HepG2 (cell line): ENCODE measurements around the gene SPHK2. TPM values are rescaled to one million over a fixed set of nuclear protein-coding genes. Genes with fewer than 3 reads are reported as not detected.

Source experiments
- ATAC-seq: fragments of 200-7000 bp; cut with Tn5 transposase; 3 replicates; pipeline ENCODE4 v1.9.1; 2020; ENCODE audit warnings: mild to moderate bottlenecking, moderate library complexity
- BruUV-seq: library from RNA; stranded (reverse); fragments of 400-500 nt; replicated peaks from 2 replicates; lab custom pipeline; 2021; lab: Mats Ljungman, UMichigan
- CTCF ChIA-PET: fragments of 300-600 bp; formaldehyde crosslinking; extraction: SDS; loops from one replicate; lab custom pipeline; 2021; ENCODE audit warnings: low total read pairs, inconsistent platforms, low intra/inter-chr PET ratio; lab: Yijun Ruan, JAX
- POLR2A ChIA-PET: fragments of 350-600 bp; sonication (Branson Sonifier 250); formaldehyde crosslinking; loops from one replicate; lab custom pipeline; 2020; ENCODE audit warnings: antibody characterized with exemption, inconsistent platforms; lab: Yijun Ruan, JAX
- DNase-seq: peaks from one replicate; pipeline ENCODE4 v3.0.0-alpha.2; 2015; ENCODE audit warnings: low spot score
- FAIRE-seq: peaks from 3 replicates; lab custom pipeline; 2011; peaks lifted over from hg19 to GRCh38; lab: Jason Lieb, UNC
- H2AFZ ChIP-seq: one replicate; pipeline ENCODE4 v1.6.1; 2011; ENCODE audit warnings: low read length, inconsistent platforms
- H3K27ac ChIP-seq: fragments of 300-600 bp; 3 replicates; pipeline ENCODE4 v1.8.0; 2011; ENCODE audit warnings: mixed run types, mild to moderate bottlenecking, mixed read lengths, low read length, inconsistent platforms; ENCODE audit not compliant: insufficient read depth; ENCODE audit errors: extremely low read length
- H3K27me3 ChIP-seq, 2 experiments: fragments of 200-600 bp in 1 of 2; 2 replicates in 1 of 2; 3 replicates in 1 of 2; pipeline versions ENCODE4 v1.6.0 to v1.8.0; 2011; ENCODE audit warnings: low read length in 2 of 2, mild to moderate bottlenecking in 2 of 2, moderate library complexity in 2 of 2, inconsistent platforms in 1 of 2; ENCODE audit not compliant: insufficient read depth in 2 of 2, control insufficient read depth in 1 of 2
- H3K36me3 ChIP-seq, 2 experiments: fragments of 200-600 bp in 1 of 2; replicated peaks in 1 of 2; 2 replicates in 1 of 2; 3 replicates in 1 of 2; pipeline versions ENCODE4 v1.5.1 to v1.8.0; 2011; ENCODE audit warnings: low read length in 2 of 2, inconsistent platforms in 1 of 2; ENCODE audit not compliant: insufficient read depth in 2 of 2, control insufficient read depth in 1 of 2
- H3K4me1 ChIP-seq: 2 replicates; pipeline ENCODE4 v1.5.1; 2012; ENCODE audit warnings: low read length, inconsistent platforms; ENCODE audit not compliant: insufficient read depth
- H3K4me2 ChIP-seq: 2 replicates; pipeline ENCODE4 v1.6.0; 2011; ENCODE audit warnings: low read depth, low read length, inconsistent platforms
- H3K4me3 ChIP-seq, 3 experiments: fragments of 200-600 bp in 1 of 3; sonication (generic), shearing (Covaris generic) in 1 of 3; replicated peaks in 1 of 3; 2 replicates each; pipeline ENCODE4 v1.5.1; 2011 to 2016; ENCODE audit warnings: low read length in 3 of 3, inconsistent platforms in 2 of 3, low read depth in 2 of 3, mild to moderate bottlenecking in 2 of 3, control low read depth in 1 of 3, mixed read lengths in 1 of 3; ENCODE audit not compliant: insufficient read depth in 1 of 3
- H3K79me2 ChIP-seq: one replicate; pipeline ENCODE4 v1.6.1; 2011; ENCODE audit warnings: low read length, inconsistent platforms; ENCODE audit not compliant: insufficient read depth
- H3K9ac ChIP-seq: 2 replicates; pipeline ENCODE4 v1.6.0; 2011; ENCODE audit warnings: mild to moderate bottlenecking, low read depth, low read length, inconsistent platforms; ENCODE audit not compliant: insufficient read depth
- H3K9me3 ChIP-seq: 2 replicates; pipeline ENCODE4 v1.5.1; 2012; ENCODE audit warnings: mild to moderate bottlenecking, low read length
- H4K20me1 ChIP-seq: 2 replicates; pipeline ENCODE4 v1.6.0; 2011; ENCODE audit warnings: inconsistent platforms, mild to moderate bottlenecking, low read length, moderate library complexity; ENCODE audit not compliant: insufficient read depth
- CREM ChIP-seq, 2 experiments: sonication (generic) in 1 of 2; formaldehyde crosslinking in 1 of 2; IDR thresholded peaks; 2 replicates each; pipeline versions ENCODE4 v1.4.0 to v1.6.1; 2016 to 2020; ENCODE audit warnings: antibody characterized with exemption in 1 of 2, mild to moderate bottlenecking in 1 of 2, missing genetic modification reagents in 1 of 2
- CSRNP1 ChIP-seq: sonication (generic); formaldehyde crosslinking; IDR thresholded peaks from 2 replicates; pipeline ENCODE4 v1.8.1; 2023; ENCODE audit warnings: mild to moderate bottlenecking, missing genetic modification reagents
- EHMT2 ChIP-seq: fragments of 200-600 bp; sonication (generic); IDR thresholded peaks from 2 replicates; pipeline ENCODE4 v1.7.0; 2017; ENCODE audit warnings: antibody characterized with exemption, low read depth, low read length, borderline replicate concordance
- GMEB1 ChIP-seq: sonication (generic); formaldehyde crosslinking; IDR thresholded peaks from 2 replicates; pipeline ENCODE4 v1.5.1; 2020; ENCODE audit warnings: missing genetic modification reagents, mild to moderate bottlenecking, borderline replicate concordance
- HHEX ChIP-seq: IDR thresholded peaks from 2 replicates; pipeline ENCODE4 v1.6.1; 2016; ENCODE audit warnings: control low read depth
- HIVEP1 ChIP-seq: sonication (generic); formaldehyde crosslinking; IDR thresholded peaks from 2 replicates; pipeline ENCODE4 v1.4.0; 2020; ENCODE audit warnings: mild to moderate bottlenecking, missing genetic modification reagents
- KAT7 ChIP-seq: IDR thresholded peaks from 2 replicates; pipeline ENCODE4 v1.6.1; 2018; ENCODE audit warnings: borderline replicate concordance, missing compliant biosample characterization
- MZF1 ChIP-seq: sonication (generic); formaldehyde crosslinking; IDR thresholded peaks from 2 replicates; pipeline ENCODE4 v1.8.1; 2023; ENCODE audit warnings: mild to moderate bottlenecking, missing genetic modification reagents, borderline replicate concordance
- NFKBIZ ChIP-seq: IDR thresholded peaks from 2 replicates; pipeline ENCODE4 v1.6.1; 2018; ENCODE audit warnings: missing genetic modification reagents, missing compliant biosample characterization
- SNAI1 ChIP-seq: sonication (generic); formaldehyde crosslinking; IDR thresholded peaks from 2 replicates; pipeline ENCODE4 v1.5.0; 2020; ENCODE audit warnings: mild to moderate bottlenecking, missing genetic modification reagents, borderline replicate concordance
- ZFP82 ChIP-seq: sonication (generic); formaldehyde crosslinking; IDR thresholded peaks from 2 replicates; pipeline ENCODE4 v1.5.1; 2020; ENCODE audit warnings: mild to moderate bottlenecking, missing genetic modification reagents, borderline replicate concordance
- ZNF780A ChIP-seq: sonication (generic); formaldehyde crosslinking; IDR thresholded peaks from 2 replicates; pipeline ENCODE4 v1.8.0; 2022; ENCODE audit warnings: mild to moderate bottlenecking, missing genetic modification reagents, moderate library complexity
- WGBS: methylation state at CpG from one replicate; pipeline ENCODE4 v1.1.6; 2017; ENCODE audit warnings: low lambda C conversion rate; 5-methylcytosine and 5-hydroxymethylcytosine counted together
- in situ Hi-C: cut with HindIII; loops from 2 replicates; pipeline ENCODE4 v1.10.0; 2017; ENCODE audit warnings: low pct_unique_long_range_greater_than_20kb; ENCODE audit not compliant: extremely low pct_ligation_motif_present
- intact Hi-C: fragments of 100-400 bp; cut with micrococcal nuclease; formaldehyde crosslinking; loops from one replicate; pipeline ENCODE4 v1.10.0; 2022; ENCODE audit not compliant: unreplicated experiment
- polyA plus RNA-seq, 8 experiments: library from polyadenylated mRNA; depleted of rRNA in 3 of 8; stranded (reverse) in 7 of 8; unstranded in 1 of 8; fragments of >200 nt; fragmentation: Illumina TruSeq in 4 of 8; extraction: Trizol in 4 of 8; gene quantifications; 2 replicates each; pipeline versions ENCODE4 v1.2.1 to v1.2.3, GENCODE V29; 2011 to 2016; ENCODE audit warnings: low read depth in 4 of 8, missing spikeins in 1 of 8, mixed read lengths in 1 of 8; ENCODE audit not compliant: insufficient read depth in 1 of 8
- total RNA-seq, 5 experiments: library from RNA; depleted of rRNA; stranded (reverse); fragments of >200 nt; fragmentation: Illumina TruSeq; extraction: Trizol; gene quantifications; 2 replicates each; pipeline ENCODE4 v1.2.3, GENCODE V29; 2016; ENCODE audit warnings: low read depth in 1 of 5

Gene SPHK2
- total and polyA plus RNA-seq, 2 of the 13 experiments (the other 11 are each of a cell fraction or from before 2014, with no cell fraction given): 2.9 to 14.4 TPM

- no peak for DNase-seq
- no TSS peak for BruUV-seq
- intact Hi-C loops: loop anchor here (2.0 kb wide), 1 partner anchor 15 kb away; the partner anchor contains the start of genes RPL18 and SPHK2
- 56% methylated on average over 7 of the region's 7 CpGs for WGBS
- CTCF ChIA-PET: no interaction called here
- Histone ChIP-seq H3K9ac (peak overlapping the region; percentile 61), H3K9me3 (no peaks in the 10 kb centered on the region)
- TF ChIP-seq SNAI1 (no peak), ZFP82 (CRISPR knock-in tag) (0 out of 2 replicates have a peak, but pooled peaks have one; percentile 33)
- TF ChIP-seq, all 625 proteins: peak for 1
- no peaks in the 10 kb centered on the region for H3K79me2 ChIP-seq
- no peaks in the 10 kb centered on the region for H3K36me3 ChIP-seq
- POLR2A ChIA-PET: interaction anchor here (0.6 to 5.8 kb wide), 10 partner anchors 10 to 330 kb away, joined by 3 to 61 read pairs (median 3); partner anchors contain the start of genes CA11, RPL18 and SPHK2
- peak overlapping the region; percentile 90 for H3K27ac ChIP-seq
- H3K4me3 ChIP-seq: peak overlapping the region; percentile 2 to 47 (median 42); a peak in 5 of 6 replicates
- no peak overlapping the region for H2AFZ ChIP-seq
- H3K4me1 ChIP-seq: peaks cover 71% of the 10 kb centered on the region
- ATAC-seq: no peak
- no peaks in the 10 kb centered on the region for H4K20me1 ChIP-seq
- peak overlapping the region; percentile 96 for H3K4me2 ChIP-seq
- in situ Hi-C loops: no loop called here
- no peak for FAIRE-seq
- no peaks in the 10 kb centered on the region; a peak in 1 of 5 replicates for H3K27me3 ChIP-seq
These were observed 14.7 kb downstream of the SPHK2 start for GRCh38 chr19:48634036-48634342.

- FAIRE-seq (peak; percentile 72), DNase-seq (peak; percentile 90), ATAC-seq (peak; percentile 20)
- H3K79me2 ChIP-seq: no peaks in the 10 kb centered on the region
- H3K9ac ChIP-seq: peak overlapping the region; percentile 78
- BruUV-seq: TSS peak; percentile 91
- in situ Hi-C loops (no loop called here), intact Hi-C loops (loop anchor here (2.0 kb wide), 1 partner anchor 16 kb away; the partner anchor contains the start of genes RPL18 and SPHK2)
- peak overlapping the region; percentile 90 for H3K27ac ChIP-seq
- H3K27me3 ChIP-seq: peaks cover 0 to 6% of the 10 kb centered on the region in 2 experiments; a peak in 3 of 5 replicates
- H2AFZ ChIP-seq: no peak overlapping the region
- H3K4me2 ChIP-seq: peak overlapping the region; percentile 96
- no peaks in the 10 kb centered on the region for H3K36me3 ChIP-seq
- H3K9me3 ChIP-seq: no peaks in the 10 kb centered on the region
- peaks cover 78% of the 10 kb centered on the region for H3K4me1 ChIP-seq
- 8% methylated on average over 11 of the region's 37 CpGs for WGBS
- H4K20me1 ChIP-seq: no peaks in the 10 kb centered on the region
- ChIA-PET CTCF (no interaction called here), POLR2A (interaction anchor here (0.6 to 5.8 kb wide), 10 partner anchors 10 to 329 kb away, joined by 3 to 61 read pairs (median 3); partner anchors contain the start of genes CA11, RPL18 and SPHK2)
- peak overlapping the region; percentile 50 to 76 (median 58) for H3K4me3 ChIP-seq
- TF ChIP-seq KAT7 (CRISPR knock-in tag) (no peak), GMEB1 (CRISPR knock-in tag) (peak; percentile 78), ZNF780A (CRISPR knock-in tag) (no peak), CSRNP1 (CRISPR knock-in tag) (0 out of 2 replicates have a peak, but pooled peaks have one; percentile 22), NFKBIZ (CRISPR knock-in tag) (no peak), MZF1 (CRISPR knock-in tag) (no peak), CREM (IDR thresholded peaks at IDR 0.05) (no peak), CREM (CRISPR knock-in tag; IDR thresholded peaks at IDR 0.05) (no peak), HHEX (CRISPR knock-in tag) (no peak), EHMT2 (no peak), HIVEP1 (CRISPR knock-in tag) (no peak)
These were observed 15.3 kb downstream of the SPHK2 start for GRCh38 chr19:48634424-48635262.
